GM21515 (cell line): ENCODE measurements around the gene SCAMP3.
A peak's percentile ranks its signal among the peaks of the same experiment; 100 is the strongest.
"Not testable (repeated sequence)": the region's sequence is repeated elsewhere in the genome, so short reads cannot be mapped to it uniquely, and the experiment has no call there.

Source experiments
- ATAC-seq: cut with Tn5 transposase; IDR thresholded peaks from one replicate; pipeline ENCODE4 v1.9.1; 2021; ENCODE audit not compliant: unreplicated experiment

The SCAMP3 gene

DNA sequence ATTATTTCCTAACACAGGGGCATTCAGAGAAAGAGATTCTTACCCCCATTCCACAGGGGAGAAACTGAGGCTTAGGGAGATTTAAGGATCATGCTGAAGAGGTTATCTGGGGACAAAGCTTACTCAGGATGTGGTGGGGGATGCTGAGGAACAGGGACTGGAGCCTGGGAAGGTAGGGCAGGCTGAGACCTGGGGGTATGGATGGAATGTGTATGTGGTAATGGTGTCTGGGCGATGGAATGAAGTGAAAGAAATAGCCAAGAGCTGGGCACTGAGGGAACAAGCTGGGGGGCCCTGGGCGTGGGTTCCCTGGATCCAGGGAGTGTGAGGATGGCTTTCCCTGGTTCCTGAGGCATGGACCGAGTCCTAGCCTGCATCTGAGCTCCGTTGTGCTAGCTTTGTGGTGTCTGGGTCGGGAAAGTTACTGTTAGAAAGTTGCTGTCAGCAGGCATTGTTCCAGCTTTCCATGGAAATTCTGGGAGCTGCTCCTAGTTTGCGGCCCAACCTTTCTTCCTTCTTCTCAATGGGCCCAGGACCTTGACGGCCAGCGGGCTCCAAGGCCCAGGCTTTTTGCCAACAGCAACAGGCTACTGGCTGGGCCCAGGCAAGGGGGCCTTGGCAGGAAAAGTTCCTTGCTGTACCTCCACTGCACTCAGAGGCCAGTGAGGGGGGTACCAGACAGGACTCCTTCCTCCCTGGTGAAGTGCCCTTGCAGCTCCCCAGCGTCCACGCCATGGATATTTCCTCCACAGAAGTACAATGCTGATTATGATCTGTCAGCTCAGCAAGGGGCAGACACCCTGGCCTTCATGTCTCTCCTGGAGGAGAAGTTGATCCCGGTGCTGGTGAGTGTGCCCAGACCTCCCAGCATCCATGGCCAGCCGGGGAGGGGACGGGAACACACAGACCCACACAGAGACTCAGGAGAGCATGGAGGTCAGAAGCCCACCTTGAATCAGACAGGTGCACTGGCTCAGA is 29.9 kb downstream of the SCAMP3 start:
- not testable (repeated sequence) for ATAC-seq

DNA sequence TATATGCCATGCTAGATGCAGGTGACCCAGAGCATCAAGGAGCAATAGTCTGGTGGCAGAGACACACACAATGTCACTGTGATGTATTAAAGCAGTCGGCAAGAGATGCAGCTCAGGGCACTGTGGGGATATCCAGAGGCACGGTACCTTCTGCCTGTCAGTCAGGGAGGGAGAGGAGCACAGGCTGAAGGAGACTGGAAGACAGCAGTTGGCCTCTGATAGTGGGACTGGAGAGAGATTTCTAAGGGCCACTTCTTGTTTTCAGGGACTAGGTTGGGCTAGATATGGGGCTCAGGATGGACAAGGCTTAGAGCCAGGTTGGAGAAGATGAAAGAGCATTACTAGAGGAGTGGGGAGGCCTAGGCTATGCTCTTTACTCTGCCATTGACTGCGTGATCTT is 30.9 kb downstream of the SCAMP3 start:
- not testable (repeated sequence) for ATAC-seq

DNA sequence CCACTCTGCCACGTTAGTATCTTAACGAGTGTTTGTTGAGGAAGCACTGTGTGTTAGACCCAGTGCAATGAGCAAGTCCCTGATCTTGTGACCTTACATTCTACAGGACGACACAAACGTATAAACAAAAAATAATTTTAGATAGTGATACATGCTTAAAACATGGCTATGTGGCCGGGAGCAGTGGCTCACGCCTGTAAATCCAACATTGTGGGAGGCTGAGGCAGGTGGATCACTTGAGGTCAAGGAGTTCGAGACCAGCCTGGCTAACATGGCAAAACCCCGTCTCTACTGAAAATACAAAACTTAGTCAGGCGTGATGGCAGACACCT is 34.1 kb downstream of the SCAMP3 start:
- no peak for ATAC-seq

DNA sequence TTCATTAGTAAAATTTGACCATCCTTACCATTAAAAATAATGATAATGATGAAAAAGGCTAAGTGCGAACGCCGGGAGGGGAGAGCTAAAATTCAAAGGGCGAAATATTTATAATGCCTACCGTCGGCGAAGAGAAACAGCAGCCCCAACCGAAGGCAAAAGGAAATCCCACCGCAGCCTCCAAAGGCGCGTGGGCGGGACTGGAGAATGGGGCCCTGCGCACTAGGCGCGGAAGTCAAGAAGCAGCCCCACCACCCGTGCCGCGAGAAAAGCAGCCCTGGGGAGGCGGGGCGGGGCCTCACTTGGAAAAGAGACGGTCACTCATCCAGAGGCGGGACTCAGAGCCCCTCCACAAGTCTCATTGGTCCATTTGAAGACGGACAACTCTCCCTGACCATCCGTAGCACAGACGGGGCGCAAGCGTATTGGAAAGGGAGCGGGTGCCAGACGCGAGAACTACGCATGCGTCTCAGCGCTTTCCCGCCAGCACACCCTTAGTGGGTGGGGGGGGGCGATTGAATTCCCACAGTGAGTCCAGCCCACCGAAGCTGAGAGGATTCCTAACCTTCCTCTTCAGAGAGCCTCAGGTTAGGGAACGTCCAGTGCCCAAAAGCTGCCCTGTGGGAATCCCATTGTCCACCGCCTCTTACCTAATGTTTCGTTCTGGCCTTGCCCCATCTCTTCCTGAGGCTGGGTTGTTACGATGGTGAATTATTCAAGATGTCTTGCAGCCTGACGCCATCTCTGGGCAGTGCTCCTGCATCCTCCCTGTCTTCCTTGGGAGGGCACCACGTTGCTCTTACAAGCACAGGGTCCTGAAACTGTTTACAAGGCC is 34.7 kb downstream of the SCAMP3 start:
- peak; percentile 89 for ATAC-seq

DNA sequence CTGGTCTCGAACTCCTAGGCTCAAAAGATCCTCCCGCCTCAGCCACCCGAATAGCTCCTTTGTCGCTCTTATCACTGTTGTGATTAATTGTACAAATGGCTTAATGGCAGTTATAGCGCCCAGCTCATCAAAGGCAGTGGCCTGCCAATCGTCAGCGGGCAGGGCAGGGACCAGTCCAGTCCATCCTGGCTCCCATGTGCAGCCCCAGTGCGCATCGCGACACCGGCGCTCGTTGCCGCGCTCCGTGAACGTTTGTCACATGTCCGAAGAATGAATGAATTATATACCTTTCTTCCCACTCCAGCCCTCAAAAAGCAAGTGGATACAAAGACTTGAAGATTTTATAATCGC is 35.3 kb downstream of the SCAMP3 start:
- no peak for ATAC-seq

DNA sequence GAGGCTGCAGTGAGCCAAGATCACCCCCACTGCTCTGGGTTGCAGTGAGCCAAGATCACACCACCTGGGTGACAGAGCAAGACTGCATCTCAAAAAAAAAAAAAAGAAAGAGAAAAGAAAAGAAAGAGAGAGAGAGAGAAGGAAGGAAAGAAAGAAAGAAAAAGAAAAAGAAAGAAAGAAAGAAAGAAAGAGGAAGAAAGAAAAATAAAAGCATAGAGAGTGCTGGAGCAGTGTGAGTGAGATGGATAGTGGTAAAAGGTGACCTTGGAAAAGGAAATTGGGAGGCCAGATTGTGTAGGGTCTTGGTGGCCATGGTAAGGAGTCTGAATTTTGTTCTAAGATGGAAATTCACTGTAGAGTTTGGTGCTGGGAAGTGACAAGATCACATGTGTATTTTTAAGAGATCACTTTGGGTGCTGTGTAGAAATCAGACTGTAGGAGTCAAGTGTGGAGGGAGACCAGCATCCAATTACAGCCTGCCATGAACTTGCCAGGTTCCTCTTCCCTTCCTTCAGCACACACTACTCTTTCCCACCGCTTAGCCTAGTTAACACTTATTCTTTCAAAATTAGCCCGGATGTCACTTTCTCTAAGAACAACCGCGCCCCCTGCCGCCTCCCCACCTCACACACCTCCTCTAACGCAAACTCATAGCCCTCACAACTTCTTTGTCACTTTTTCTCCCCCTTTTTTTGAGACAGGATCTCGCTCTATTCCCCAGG is 35.8 kb downstream of the SCAMP3 start:
- ATAC-seq: no peak

DNA sequence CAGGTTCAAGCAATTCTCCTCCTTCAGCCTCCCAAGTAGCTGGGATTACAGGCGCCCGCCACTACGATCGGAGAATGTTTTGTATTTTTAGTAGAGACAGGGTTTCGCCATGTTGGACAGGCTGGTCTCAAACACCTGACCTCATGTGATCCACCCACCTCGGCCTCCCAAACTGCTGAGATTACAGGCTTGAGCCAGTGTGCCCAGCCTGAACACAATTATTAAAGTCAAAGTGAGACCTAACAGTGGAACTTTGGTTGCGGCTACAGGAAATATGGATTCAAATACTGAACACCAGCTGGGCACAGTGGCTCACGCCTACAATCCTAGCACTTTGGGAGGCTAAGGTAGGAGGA is 36.8 kb downstream of the SCAMP3 start:
- not testable (repeated sequence) for ATAC-seq

DNA sequence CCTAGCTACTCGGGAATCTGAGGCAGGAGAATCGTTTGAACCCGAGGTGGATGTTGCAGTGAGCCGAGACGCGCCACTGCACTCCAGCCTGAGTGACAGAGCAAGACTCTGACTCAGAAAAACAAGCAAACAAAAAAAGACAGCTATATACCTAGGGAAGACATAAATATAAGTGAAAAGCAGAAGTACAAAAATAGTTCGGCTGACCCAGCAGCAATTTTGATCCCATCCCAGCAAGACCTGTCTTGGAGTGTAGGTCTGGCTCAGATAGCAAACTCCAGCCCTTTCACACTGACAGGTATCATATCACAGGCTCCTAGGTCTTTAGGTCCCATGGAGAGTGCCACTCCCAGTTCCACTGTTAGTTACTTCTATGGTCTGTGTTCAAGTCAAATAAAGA is 39.1 kb downstream of the SCAMP3 start:
- no peak for ATAC-seq

DNA sequence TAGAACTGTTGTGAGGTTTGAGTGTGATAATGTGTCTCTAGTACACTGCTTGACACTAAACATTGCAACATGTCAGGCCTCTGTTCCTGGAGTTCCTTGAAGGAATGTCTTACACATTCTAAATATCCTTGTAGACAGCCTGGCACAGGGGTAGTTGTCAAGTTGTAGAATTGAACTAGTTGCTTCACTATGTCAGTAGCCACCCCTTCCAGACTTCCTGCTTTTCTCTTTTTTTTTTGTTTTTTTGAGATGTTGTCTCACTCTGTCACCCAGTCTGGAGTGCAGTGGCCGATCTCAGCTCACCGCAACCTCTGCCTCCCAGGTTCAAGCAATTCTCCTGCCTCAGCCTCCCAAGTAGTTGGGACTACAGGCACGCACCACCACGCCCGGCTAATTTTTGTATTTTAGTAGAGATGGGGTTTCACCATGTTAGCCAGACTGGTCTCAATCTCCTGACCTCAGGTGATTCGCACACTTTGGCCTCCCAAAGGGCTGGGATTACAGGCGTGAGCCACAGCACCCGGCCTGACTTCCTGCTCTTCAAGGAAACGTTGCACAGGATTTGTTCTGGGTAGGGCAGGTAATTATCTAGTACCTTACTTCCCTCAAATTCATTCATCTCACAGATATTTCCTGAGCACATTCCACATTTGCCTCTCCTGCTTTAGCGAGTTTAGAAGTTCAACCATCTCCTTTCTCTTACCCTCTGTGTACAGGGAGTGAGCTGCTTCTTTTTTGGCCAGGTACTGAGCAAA is 41.8 kb downstream of the SCAMP3 start:
- ATAC-seq: not testable (repeated sequence)

DNA sequence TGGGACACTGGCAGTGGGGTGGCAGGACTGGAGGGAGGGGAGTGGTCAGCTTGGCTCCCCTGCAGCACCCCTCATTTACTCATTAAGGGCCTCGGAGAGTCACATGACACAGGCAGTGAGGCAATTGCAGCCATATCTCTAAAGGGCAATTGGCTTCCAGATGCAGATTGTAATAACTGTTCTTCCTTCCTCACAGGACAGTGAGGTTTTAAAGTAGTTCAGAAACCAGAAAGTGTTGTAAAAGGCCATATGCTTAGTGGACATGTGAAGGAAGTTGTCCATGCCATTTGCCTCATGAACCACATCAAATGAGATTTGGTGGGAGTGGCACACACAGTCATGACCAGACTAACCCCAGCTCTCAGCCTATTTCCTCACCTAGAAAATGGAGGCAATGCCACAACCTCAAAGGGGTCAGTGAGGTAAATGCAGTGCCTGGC is 42.5 kb downstream of the SCAMP3 start:
- ATAC-seq: no peak

DNA sequence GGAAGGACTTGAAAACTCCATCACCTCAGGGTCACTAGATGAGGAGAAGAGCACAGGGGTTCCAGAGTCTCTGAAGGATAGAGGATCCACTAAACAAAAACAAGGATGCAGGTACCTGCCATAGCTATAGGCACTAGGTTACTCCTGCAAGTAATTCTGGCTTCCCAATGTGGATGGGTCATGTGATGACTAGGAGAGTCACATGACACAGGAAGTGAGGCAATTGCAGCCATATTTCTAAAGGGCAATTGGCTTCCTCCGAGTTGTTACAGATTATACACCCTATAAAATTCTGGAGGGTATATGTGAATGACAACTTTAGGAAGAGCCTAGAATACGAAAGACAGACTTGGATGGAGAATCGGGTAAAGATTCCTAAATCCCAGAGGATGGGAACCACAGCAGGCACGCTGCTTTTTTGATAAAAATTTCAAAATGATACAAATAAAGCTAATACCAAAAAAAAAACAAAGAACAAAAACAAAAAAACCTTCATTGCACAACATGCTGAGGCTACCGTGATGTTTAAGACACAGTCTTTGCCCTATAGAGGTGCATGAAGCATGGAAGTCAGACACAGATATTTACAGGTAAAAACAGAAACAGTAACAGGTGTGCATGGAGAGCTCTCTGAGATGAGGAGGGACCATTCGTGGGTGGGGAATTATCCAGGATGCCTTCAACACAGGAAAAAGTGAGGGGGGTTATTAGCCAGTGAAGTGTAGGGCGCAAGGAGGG is 43.1 kb downstream of the SCAMP3 start:
- no peak for ATAC-seq

DNA sequence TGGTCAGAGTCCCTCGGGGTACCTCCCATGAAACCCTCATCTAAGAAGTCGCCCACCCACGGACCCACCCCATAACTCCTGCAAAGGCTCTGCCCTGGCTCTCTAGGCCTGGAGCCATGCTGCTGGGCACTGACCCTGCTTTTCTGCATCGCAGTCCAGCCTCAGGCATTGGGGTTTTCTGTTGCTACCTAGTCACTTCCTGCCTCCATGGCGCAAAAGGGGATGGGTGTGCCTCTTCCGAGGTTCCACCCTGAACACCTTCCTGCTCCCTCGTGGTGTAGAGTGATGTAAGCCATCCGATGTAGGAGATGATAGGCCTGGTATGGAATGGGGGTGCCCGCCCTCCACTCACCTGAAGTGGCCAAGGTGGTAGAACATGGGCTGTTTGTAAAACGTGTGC is 47.5 kb downstream of the SCAMP3 start:
- ATAC-seq: not testable (repeated sequence)

DNA sequence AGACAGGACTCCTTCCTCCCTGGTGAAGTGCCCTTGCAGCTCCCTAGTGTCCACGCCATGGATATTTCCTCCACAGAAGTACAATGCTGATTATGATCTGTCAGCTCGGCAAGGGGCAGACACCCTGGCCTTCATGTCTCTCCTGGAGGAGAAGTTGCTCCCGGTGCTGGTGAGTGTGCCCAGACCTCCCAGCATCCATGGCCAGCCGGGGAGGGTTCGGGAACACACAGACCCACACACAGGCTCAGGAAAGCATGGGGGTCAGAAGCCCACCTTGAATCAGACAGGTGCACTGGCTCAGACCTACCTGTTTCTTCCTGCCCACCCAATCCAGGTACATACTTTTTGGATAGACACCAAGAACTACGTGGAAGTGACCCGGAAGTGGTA is 50.1 kb downstream of the SCAMP3 start:
- not testable (repeated sequence) for ATAC-seq

DNA sequence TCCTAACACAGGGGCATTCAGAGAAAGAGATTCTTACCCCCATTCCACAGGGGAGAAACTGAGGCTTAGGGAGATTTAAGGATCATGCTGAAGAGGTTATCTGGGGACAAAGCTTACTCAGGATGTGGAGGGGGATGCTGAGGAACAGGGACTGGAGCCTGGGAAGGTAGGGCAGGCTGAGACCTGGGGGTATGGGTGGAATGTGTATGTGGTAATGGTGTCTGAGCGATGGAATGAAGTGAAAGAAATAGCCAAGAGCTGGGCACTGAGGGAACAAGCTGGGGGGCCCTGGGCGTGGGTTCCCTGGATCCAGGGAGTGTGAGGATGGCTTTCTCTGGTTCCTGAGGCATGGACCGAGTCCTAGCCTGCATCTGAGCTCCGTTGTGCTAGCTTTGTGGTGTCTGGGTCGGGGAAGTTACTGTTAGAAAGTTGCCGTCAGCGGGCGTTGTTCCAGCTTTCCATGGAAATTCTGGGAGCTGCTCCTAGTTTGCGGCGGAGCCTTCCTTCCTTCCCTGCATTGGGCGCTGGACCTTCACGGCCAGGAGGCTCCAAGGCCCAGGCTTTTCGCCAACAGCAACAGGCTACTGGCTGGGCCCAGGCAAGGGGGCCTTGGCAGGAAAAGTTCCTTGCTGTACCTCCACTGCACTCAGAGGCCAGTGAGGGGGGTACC is 50.6 kb downstream of the SCAMP3 start:
- ATAC-seq: not testable (repeated sequence)

DNA sequence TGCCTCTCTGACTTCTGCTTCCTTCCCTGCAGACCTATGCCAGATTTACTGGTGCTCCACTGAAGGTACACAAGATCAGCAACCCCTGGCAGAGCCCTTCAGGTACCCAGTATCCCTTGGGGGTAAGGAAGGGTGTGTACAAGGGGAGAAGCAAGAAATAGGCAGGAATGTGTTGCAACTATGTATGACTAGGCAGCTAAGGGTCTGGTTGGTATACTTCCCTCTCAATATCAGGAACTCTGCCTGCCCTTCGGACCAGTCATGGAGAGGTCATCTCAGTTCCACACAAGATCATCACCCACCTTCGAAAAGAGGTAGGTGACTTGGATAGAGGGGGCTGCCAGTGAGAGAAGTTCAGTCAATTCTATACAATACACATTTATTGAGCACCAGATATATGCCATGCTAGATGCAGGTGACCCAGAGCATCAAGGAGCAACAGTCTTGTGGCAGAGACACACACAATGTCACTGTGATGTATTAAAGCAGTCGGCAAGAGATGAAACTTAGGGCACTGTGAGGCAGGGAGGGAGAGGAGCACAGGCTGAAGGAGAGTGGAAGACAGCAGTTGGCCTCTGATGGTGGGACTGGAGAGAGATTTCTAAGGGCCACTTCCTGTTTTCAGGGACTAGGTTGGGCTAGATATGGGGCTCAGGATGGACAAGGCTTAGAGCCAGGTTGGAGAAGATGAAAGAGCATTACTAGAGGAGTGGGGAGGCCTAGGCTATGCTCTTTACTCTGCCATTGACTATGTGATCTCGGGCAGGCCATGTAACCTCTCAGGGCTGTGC is 51.7 kb downstream of the SCAMP3 start:
- ATAC-seq: no peak

DNA sequence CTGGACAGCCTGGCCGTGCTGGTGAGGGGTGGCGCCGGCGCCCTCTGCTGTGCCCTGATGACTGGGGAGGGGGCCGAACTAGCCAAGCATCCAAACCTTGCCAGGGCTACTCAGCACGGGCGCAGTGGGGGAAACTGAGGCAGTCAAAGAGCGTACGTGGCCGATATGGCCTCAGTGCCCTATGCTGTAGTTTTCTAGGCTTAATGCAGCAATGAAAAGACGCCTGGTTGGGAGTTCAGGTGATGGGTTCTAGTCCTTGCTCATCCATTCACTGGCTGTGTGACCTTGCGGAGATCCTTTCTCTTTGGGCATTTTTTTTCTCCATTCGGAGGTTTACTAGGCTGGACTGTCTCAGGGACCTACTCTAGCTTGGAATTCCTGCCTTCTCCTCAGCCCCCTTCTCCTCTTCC is 52.8 kb downstream of the SCAMP3 start:
- ATAC-seq: no peak

DNA sequence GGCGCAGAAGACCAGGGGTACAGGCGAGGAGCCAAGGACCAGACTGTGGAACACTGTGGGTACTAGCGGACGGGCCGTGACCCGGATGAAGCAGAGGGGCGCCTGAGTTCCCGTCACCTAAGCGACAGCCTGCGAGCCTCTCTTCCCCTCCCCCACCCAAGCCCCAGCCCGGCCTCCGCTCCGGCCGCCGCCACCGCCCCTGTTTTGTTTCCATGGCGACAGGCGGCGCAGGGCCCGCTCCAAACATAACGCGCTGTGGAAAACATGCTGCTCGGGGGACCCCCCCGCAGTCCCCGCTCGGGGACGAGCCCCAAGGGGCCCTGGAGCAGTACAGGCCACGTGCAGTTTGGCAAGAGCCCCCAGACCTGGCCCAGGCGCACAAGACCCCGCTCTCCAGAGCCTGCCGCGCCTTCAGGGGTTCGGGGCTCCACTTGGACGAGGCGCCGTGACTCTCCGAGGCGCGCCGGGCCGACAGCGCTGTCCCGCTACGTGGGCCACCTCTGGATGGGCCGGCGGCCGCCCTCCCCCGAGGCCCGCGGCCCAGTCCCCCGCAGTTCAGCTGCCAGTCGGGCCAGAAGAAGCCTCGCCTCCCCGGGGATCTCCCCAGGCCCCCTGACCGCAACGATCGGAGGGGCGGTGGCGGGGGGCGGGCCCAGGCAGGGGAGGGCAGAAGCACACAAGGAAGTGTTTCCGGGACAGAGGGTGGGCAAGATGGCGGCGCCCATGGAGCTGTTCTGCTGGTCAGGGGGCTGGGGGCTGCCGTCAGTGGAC is 53.4 kb downstream of the SCAMP3 start, which contains the start of gene MTX1:
TSS of gene MTX1 (plus strand) at position 155 of the 771 bp plus-strand sequence. CDS start at position 265, 110 bp downstream.
- ATAC-seq: peak; percentile 61
